ENCODE data around the gene SPTLC3. TPM values are rescaled to one million over a fixed set of nuclear protein-coding genes. Genes with fewer than 3 reads are reported as not detected.

SPTLC3 gene
- polyA plus RNA-seq, 1 donor from 2014 or later, result not detected

GRCh38 chr20:12984863-12985262 lies 23.9 kb upstream of the SPTLC3 start:
- Histone ChIP-seq H3K36me3 (ENCODE audit: insufficient read depth, low read length) (no peaks in the 10 kb centered on the region), H3K9me2 (ENCODE audit: insufficient read depth, low read length) (no peaks in the 10 kb centered on the region), H3K9ac (ENCODE audit: low read length) (no peak overlapping the region), H2AFZ (ENCODE audit: low read depth, low read length) (no peak overlapping the region), H3K4me2 (ENCODE audit: low read length) (no peak overlapping the region), H3K9me3 (ENCODE audit: low read length) (no peaks in the 10 kb centered on the region), H4K20me1 (ENCODE audit: insufficient read depth) (no peaks in the 10 kb centered on the region), H3K79me2 (replicated peaks; ENCODE audit: insufficient read depth, low read length) (no peaks in the 10 kb centered on the region), H3K27ac (ENCODE audit: low read length) (no peak overlapping the region), H3K27me3 (ENCODE audit: insufficient read depth, low read depth, low read length) (no peaks in the 10 kb centered on the region), H3F3A (ENCODE audit: insufficient read depth, low read length, poor library complexity, severe bottlenecking) (no peaks in the 10 kb centered on the region), H3K4me3 (ENCODE audit: low read length) (no peak overlapping the region)
- TF ChIP-seq RAD21 (conservative IDR thresholded peaks at IDR 0.05) (no peak), EP300 (conservative IDR thresholded peaks at IDR 0.05; ENCODE audit: poor library complexity, severe bottlenecking) (no peak), SMC3 (conservative IDR thresholded peaks at IDR 0.05; ENCODE audit: poor library complexity) (no peak), POLR2AphosphoS5 (IDR thresholded peaks at IDR 0.05) (no peak), TAF1 (IDR thresholded peaks at IDR 0.05; ENCODE audit: low read depth) (no peak), MXI1 (conservative IDR thresholded peaks at IDR 0.05; ENCODE audit: poor library complexity, severe bottlenecking) (no peak), EZH2 (IDR thresholded peaks at IDR 0.05; ENCODE audit: borderline replicate concordance, insufficient read depth, low read length, poor library complexity, severe bottlenecking) (no peak)
- TF ChIP-seq, protein P1, sequence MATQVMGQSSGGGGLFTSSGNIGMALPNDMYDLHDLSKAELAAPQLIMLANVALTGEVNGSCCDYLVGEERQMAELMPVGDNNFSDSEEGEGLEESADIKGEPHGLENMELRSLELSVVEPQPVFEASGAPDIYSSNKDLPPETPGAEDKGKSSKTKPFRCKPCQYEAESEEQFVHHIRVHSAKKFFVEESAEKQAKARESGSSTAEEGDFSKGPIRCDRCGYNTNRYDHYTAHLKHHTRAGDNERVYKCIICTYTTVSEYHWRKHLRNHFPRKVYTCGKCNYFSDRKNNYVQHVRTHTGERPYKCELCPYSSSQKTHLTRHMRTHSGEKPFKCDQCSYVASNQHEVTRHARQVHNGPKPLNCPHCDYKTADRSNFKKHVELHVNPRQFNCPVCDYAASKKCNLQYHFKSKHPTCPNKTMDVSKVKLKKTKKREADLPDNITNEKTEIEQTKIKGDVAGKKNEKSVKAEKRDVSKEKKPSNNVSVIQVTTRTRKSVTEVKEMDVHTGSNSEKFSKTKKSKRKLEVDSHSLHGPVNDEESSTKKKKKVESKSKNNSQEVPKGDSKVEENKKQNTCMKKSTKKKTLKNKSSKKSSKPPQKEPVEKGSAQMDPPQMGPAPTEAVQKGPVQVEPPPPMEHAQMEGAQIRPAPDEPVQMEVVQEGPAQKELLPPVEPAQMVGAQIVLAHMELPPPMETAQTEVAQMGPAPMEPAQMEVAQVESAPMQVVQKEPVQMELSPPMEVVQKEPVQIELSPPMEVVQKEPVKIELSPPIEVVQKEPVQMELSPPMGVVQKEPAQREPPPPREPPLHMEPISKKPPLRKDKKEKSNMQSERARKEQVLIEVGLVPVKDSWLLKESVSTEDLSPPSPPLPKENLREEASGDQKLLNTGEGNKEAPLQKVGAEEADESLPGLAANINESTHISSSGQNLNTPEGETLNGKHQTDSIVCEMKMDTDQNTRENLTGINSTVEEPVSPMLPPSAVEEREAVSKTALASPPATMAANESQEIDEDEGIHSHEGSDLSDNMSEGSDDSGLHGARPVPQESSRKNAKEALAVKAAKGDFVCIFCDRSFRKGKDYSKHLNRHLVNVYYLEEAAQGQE (IDR thresholded peaks at IDR 0.05; ENCODE audit: borderline replicate concordance), result no peak
- TF ChIP-seq, protein P2, sequence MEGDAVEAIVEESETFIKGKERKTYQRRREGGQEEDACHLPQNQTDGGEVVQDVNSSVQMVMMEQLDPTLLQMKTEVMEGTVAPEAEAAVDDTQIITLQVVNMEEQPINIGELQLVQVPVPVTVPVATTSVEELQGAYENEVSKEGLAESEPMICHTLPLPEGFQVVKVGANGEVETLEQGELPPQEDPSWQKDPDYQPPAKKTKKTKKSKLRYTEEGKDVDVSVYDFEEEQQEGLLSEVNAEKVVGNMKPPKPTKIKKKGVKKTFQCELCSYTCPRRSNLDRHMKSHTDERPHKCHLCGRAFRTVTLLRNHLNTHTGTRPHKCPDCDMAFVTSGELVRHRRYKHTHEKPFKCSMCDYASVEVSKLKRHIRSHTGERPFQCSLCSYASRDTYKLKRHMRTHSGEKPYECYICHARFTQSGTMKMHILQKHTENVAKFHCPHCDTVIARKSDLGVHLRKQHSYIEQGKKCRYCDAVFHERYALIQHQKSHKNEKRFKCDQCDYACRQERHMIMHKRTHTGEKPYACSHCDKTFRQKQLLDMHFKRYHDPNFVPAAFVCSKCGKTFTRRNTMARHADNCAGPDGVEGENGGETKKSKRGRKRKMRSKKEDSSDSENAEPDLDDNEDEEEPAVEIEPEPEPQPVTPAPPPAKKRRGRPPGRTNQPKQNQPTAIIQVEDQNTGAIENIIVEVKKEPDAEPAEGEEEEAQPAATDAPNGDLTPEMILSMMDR (IDR thresholded peaks at IDR 0.05; ENCODE audit: poor library complexity, severe bottlenecking), result no peak

DNA sequence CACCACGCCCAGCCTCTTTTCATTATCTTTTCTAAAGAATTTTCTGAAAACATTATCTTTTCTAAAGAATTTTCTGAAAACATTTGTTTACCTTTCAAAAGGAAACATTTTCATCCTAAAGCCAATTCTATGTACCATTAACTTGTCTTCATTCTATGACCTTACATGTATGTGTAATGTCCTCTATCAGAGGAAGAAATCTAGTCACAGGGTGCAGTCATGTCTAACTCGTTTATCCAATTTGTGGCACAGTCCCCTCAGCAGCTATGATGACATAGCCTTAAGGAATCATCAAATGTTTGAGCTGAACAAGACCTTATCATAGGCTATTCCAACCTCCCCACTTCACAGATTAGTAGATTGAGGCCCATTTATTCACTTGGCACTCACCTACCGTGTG lies 21.5 kb upstream of the SPTLC3 start:
- H3F3A ChIP-seq (ENCODE audit: insufficient read depth, low read length, poor library complexity, severe bottlenecking), result no peaks in the 10 kb centered on the region
- no peaks in the 10 kb centered on the region for H3K79me2 ChIP-seq (replicated peaks; ENCODE audit: insufficient read depth, low read length)
- H4K20me1 ChIP-seq (ENCODE audit: insufficient read depth), result no peaks in the 10 kb centered on the region
- no peak overlapping the region for H3K27ac ChIP-seq (ENCODE audit: low read length)
- H3K36me3 ChIP-seq (ENCODE audit: insufficient read depth, low read length), result no peaks in the 10 kb centered on the region
- TF ChIP-seq EZH2 (IDR thresholded peaks at IDR 0.05; ENCODE audit: borderline replicate concordance, insufficient read depth, low read length, poor library complexity, severe bottlenecking), result no peak
- no peak for TF ChIP-seq RAD21 (conservative IDR thresholded peaks at IDR 0.05)
- H3K4me3 ChIP-seq (ENCODE audit: low read length), result no peak overlapping the region
- no peak overlapping the region for H2AFZ ChIP-seq (ENCODE audit: low read depth, low read length)
- no peak overlapping the region for H3K9ac ChIP-seq (ENCODE audit: low read length)
- no peak overlapping the region for H3K4me2 ChIP-seq (ENCODE audit: low read length)
- no peaks in the 10 kb centered on the region for H3K27me3 ChIP-seq (ENCODE audit: insufficient read depth, low read depth, low read length)
- no peaks in the 10 kb centered on the region for H3K9me3 ChIP-seq (ENCODE audit: low read length)
- no peaks in the 10 kb centered on the region for H3K9me2 ChIP-seq (ENCODE audit: insufficient read depth, low read length)

Data from neural cell (in vitro differentiated cells).